K562 (cell line): ENCODE measurements around the gene GRIK1. TPM values are rescaled to one million over a fixed set of nuclear protein-coding genes. Genes with fewer than 3 reads are reported as not detected.

ENCODE experiments used
- ATF4 ChIP-seq: fragments of 450-650 bp; formaldehyde crosslinking; IDR thresholded peaks from 2 replicates; pipeline ENCODE4 v1.4.0; 2022; ENCODE audit warnings: mild to moderate bottlenecking, moderate library complexity
- BACH1 ChIP-seq: fragments of 200-800 bp; sonication (Bioruptor generic); IDR thresholded peaks from 2 replicates; pipeline ENCODE4 v1.6.1; 2016; ENCODE audit warnings: missing genetic modification characterization, missing compliant biosample characterization
- CC2D1A ChIP-seq: fragments of 450-650 bp; IDR thresholded peaks from 2 replicates; pipeline ENCODE4 v1.6.1; 2017; ENCODE audit warnings: mild to moderate bottlenecking
- EP300 ChIP-seq: IDR thresholded peaks from 2 replicates; pipeline ENCODE4 v1.6.1; 2012; ENCODE audit warnings: low read length, improper control_type of control experiment
- FOXJ2 ChIP-seq: fragments of 200-800 bp; sonication (Bioruptor generic); IDR thresholded peaks from 2 replicates; pipeline ENCODE4 v1.6.1; 2016; ENCODE audit warnings: missing genetic modification characterization, missing compliant biosample characterization
- FOXO4 ChIP-seq: fragments of 450-650 bp; formaldehyde crosslinking; IDR thresholded peaks from 2 replicates; pipeline ENCODE4 v1.4.0; 2020; ENCODE audit warnings: mild to moderate bottlenecking, moderate library complexity
- HLTF ChIP-seq: fragments of 450-650 bp; IDR thresholded peaks from 2 replicates; pipeline ENCODE4 v1.6.1; 2016
- MCM5 ChIP-seq: fragments of 450-650 bp; IDR thresholded peaks from 2 replicates; pipeline ENCODE4 v1.6.1; 2016; ENCODE audit warnings: low read depth
- NCOR1 ChIP-seq: fragments of 450-650 bp; IDR thresholded peaks from 2 replicates; pipeline ENCODE4 v1.6.1; 2016; ENCODE audit warnings: mild to moderate bottlenecking, moderate library complexity
- NR2C1 ChIP-seq, 2 experiments: fragments of 450-650 bp; IDR thresholded peaks; 2 replicates each; pipeline ENCODE4 v1.6.1; 2017; ENCODE audit warnings: mild to moderate bottlenecking in 2 of 2, antibody characterized with exemption in 1 of 2, inconsistent platforms in 1 of 2, missing compliant biosample characterization in 1 of 2, missing genetic modification characterization in 1 of 2
- TAF9B ChIP-seq: fragments of 450-650 bp; IDR thresholded peaks from 2 replicates; pipeline ENCODE4 v1.6.1; 2018; ENCODE audit warnings: mild to moderate bottlenecking; ENCODE audit not compliant: partially characterized antibody
- TBL1XR1 ChIP-seq, 2 experiments: IDR thresholded peaks; 2 replicates each; pipeline ENCODE4 v1.6.1; 2012; ENCODE audit warnings: improper control_type of control experiment in 2 of 2, low read length in 2 of 2, mild to moderate bottlenecking in 1 of 2
- YBX1 ChIP-seq: fragments of 450-650 bp; IDR thresholded peaks from 2 replicates; pipeline ENCODE4 v1.7.1; 2016; ENCODE audit warnings: mild to moderate bottlenecking
- ZNF224 ChIP-seq: sonication (generic); formaldehyde crosslinking; IDR thresholded peaks from 2 replicates; pipeline ENCODE4 v1.8.0; 2022; ENCODE audit warnings: mild to moderate bottlenecking, missing genetic modification reagents
- ZNF354B ChIP-seq: fragments of 250-450 bp; sonication (Bioruptor Pico); IDR thresholded peaks from 2 replicates; pipeline ENCODE4 v1.4.0; 2020
- ZNF583 ChIP-seq: fragments of 250-450 bp; sonication (Bioruptor Pico); IDR thresholded peaks from 2 replicates; pipeline ENCODE4 v1.4.0; 2020
- polyA plus RNA-seq, 8 experiments: library from polyadenylated mRNA; depleted of rRNA in 4 of 8; stranded (reverse) in 5 of 8; unstranded in 3 of 8; fragments of >200 nt; fragmentation: Nextera tagmentation in 2 of 8; fragmentation: Illumina TruSeq in 1 of 8; extraction: Ambion mirVana in 2 of 8; extraction: Trizol in 1 of 8; gene quantifications; 2 replicates each; pipeline versions ENCODE4 v1.2.1 to v1.2.3, GENCODE V29; 2011 to 2014; ENCODE audit warnings: inconsistent platforms in 1 of 8, missing spikeins in 1 of 8
- total RNA-seq, 7 experiments: library from RNA; depleted of rRNA in 6 of 7; stranded (reverse); fragments of >200 nt in 6 of 7; fragmentation: Illumina TruSeq in 2 of 7; extraction: Trizol in 2 of 7; gene quantifications; 2 replicates each; pipeline versions ENCODE4 v1.2.1 to v1.2.3, GENCODE V29; 2011 to 2021; ENCODE audit warnings: low replicate concordance in 1 of 7
- TF ChIP-seq, protein P1 (sequence below): IDR thresholded peaks from 3 replicates; pipeline ENCODE4 v1.6.1; 2011; ENCODE audit warnings: borderline replicate concordance, mild to moderate bottlenecking, moderate library complexity; ENCODE audit not compliant: insufficient read length; ENCODE audit errors: extremely low read depth
- TF ChIP-seq, protein P2 (sequence below): fragments of 250-450 bp; sonication (Bioruptor Pico); IDR thresholded peaks from 2 replicates; pipeline ENCODE4 v1.4.0; 2020; ENCODE audit warnings: mild to moderate bottlenecking, moderate library complexity
- TF ChIP-seq, protein P3 (sequence below): fragments of 250-450 bp; sonication (Bioruptor Pico); IDR thresholded peaks from 2 replicates; pipeline ENCODE4 v1.4.0; 2020; ENCODE audit warnings: mild to moderate bottlenecking

The GRIK1 gene
- total and polyA plus RNA-seq, 9 of the 15 experiments (the other 6 are each of a cell fraction or from before 2014, with no cell fraction given): 0.17 to 2.8 (median 0.53) TPM

GRCh38 chr21:29641001-29641634 lies 298.7 kb downstream of the GRIK1 start (continued):
- TF ChIP-seq, protein P1, sequence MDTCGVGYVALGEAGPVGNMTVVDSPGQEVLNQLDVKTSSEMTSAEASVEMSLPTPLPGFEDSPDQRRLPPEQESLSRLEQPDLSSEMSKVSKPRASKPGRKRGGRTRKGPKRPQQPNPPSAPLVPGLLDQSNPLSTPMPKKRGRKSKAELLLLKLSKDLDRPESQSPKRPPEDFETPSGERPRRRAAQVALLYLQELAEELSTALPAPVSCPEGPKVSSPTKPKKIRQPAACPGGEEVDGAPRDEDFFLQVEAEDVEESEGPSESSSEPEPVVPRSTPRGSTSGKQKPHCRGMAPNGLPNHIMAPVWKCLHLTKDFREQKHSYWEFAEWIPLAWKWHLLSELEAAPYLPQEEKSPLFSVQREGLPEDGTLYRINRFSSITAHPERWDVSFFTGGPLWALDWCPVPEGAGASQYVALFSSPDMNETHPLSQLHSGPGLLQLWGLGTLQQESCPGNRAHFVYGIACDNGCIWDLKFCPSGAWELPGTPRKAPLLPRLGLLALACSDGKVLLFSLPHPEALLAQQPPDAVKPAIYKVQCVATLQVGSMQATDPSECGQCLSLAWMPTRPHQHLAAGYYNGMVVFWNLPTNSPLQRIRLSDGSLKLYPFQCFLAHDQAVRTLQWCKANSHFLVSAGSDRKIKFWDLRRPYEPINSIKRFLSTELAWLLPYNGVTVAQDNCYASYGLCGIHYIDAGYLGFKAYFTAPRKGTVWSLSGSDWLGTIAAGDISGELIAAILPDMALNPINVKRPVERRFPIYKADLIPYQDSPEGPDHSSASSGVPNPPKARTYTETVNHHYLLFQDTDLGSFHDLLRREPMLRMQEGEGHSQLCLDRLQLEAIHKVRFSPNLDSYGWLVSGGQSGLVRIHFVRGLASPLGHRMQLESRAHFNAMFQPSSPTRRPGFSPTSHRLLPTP: no peak
- TF ChIP-seq MCM5: no peak
- peak; percentile 8; the same call in 1 of the 2 replicates for TF ChIP-seq EP300
- TF ChIP-seq CC2D1A: peak; percentile 71; the same call in 1 of the 2 replicates
- no peak for TF ChIP-seq ZNF224
- TF ChIP-seq ATF4 (CRISPR knock-in tag): no peak; the same call in 1 of the 2 replicates
- TF ChIP-seq, protein P2, sequence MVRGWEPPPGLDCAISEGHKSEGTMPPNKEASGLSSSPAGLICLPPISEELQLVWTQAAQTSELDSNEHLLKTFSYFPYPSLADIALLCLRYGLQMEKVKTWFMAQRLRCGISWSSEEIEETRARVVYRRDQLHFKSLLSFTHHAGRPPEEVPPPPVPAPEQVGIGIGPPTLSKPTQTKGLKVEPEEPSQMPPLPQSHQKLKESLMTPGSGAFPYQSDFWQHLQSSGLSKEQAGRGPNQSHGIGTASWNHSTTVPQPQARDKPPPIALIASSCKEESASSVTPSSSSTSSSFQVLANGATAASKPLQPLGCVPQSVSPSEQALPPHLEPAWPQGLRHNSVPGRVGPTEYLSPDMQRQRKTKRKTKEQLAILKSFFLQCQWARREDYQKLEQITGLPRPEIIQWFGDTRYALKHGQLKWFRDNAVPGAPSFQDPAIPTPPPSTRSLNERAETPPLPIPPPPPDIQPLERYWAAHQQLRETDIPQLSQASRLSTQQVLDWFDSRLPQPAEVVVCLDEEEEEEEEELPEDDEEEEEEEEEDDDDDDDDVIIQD (CRISPR knock-in tag): no peak
- no peak for TF ChIP-seq HLTF
- no peak; the same call in 1 of the 2 replicates for TF ChIP-seq NR2C1 (IDR thresholded peaks at IDR 0.05)
- TF ChIP-seq NR2C1 (tag; IDR thresholded peaks at IDR 0.05): peak; percentile 5; the same call in 1 of the 2 replicates
- 0 out of 2 replicates have a peak, but pooled peaks have one; percentile 8 for TF ChIP-seq NCOR1
- peak; percentile 21 for TF ChIP-seq TAF9B
- no peak for TF ChIP-seq ZNF354B
- no peak for TF ChIP-seq FOXJ2 (tag)
- TF ChIP-seq, protein P3, sequence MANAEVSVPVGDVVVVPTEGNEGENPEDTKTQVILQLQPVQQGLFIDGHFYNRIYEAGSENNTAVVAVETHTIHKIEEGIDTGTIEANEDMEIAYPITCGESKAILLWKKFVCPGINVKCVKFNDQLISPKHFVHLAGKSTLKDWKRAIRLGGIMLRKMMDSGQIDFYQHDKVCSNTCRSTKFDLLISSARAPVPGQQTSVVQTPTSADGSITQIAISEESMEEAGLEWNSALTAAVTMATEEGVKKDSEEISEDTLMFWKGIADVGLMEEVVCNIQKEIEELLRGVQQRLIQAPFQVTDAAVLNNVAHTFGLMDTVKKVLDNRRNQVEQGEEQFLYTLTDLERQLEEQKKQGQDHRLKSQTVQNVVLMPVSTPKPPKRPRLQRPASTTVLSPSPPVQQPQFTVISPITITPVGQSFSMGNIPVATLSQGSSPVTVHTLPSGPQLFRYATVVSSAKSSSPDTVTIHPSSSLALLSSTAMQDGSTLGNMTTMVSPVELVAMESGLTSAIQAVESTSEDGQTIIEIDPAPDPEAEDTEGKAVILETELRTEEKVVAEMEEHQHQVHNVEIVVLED (CRISPR knock-in tag): 0 out of 2 replicates have a peak, but pooled peaks have one; percentile 9
- TF ChIP-seq BACH1 (tag): no peak
- TF ChIP-seq TBL1XR1 (IDR thresholded peaks at IDR 0.05; ENCODE audit: low read length in 2 of 2): no peak
- TF ChIP-seq YBX1: no peak
- TF ChIP-seq ZNF583: 0 out of 2 replicates have a peak, but pooled peaks have one; percentile 40
- TF ChIP-seq FOXO4: no peak
